CD14-positive monocyte (primary cell): ENCODE results near the gene OR8S1. TPM values are rescaled to one million over a fixed set of nuclear protein-coding genes. Genes with fewer than 3 reads are reported as not detected.
A peak's percentile ranks its signal among the peaks of the same experiment; 100 is the strongest.
"Not testable (repeated sequence)": the region's sequence is repeated elsewhere in the genome, so short reads cannot be mapped to it uniquely, and the experiment has no call there.

Experiments used
- DNase-seq, 3 donors: peaks; one replicate each; pipeline ENCODE4 v3.0.0-alpha.2; 2011 to 2022
- H2AFZ ChIP-seq: 2 replicates; pipeline ENCODE4 v1.6.0; 2012; ENCODE audit warnings: mild to moderate bottlenecking, low read depth, low read length, inconsistent platforms; ENCODE audit not compliant: insufficient read depth, poor library complexity, severe bottlenecking
- H3K27ac ChIP-seq, 2 donors: 1 replicate in 1 of 2; 2 replicates in 1 of 2; pipeline ENCODE4 v1.5.1; 2012 to 2013; ENCODE audit warnings: low read length in 2 of 2, control low read depth in 1 of 2, inconsistent platforms in 1 of 2, low read depth in 1 of 2, mild to moderate bottlenecking in 1 of 2
- H3K27me3 ChIP-seq, 2 donors: one replicate each; pipeline versions ENCODE4 v1.6.0 to v1.6.1; 2011 to 2013; ENCODE audit warnings: low read length in 2 of 2; ENCODE audit not compliant: control insufficient read depth in 2 of 2, insufficient read depth in 2 of 2
- H3K36me3 ChIP-seq, 2 donors: replicated peaks in 1 of 2; 1 replicate in 1 of 2; 2 replicates in 1 of 2; pipeline versions ENCODE4 v1.5.1 to v1.6.1; 2012 to 2013; ENCODE audit warnings: low read length in 2 of 2, control low read depth in 1 of 2, inconsistent platforms in 1 of 2, mild to moderate bottlenecking in 1 of 2; ENCODE audit not compliant: insufficient read depth in 2 of 2, control insufficient read depth in 1 of 2
- H3K4me1 ChIP-seq, 2 donors: 1 replicate in 1 of 2; 2 replicates in 1 of 2; pipeline versions ENCODE4 v1.5.1 to v1.6.1; 2012 to 2013; ENCODE audit warnings: low read length in 2 of 2, control low read depth in 1 of 2, inconsistent platforms in 1 of 2, mild to moderate bottlenecking in 1 of 2, moderate library complexity in 1 of 2; ENCODE audit not compliant: insufficient read depth in 2 of 2, control insufficient read depth in 1 of 2
- H3K4me2 ChIP-seq: replicated peaks from 2 replicates; pipeline ENCODE3; 2012; ENCODE audit warnings: low read length, moderate library complexity, mild to moderate bottlenecking; ENCODE audit not compliant: poor library complexity, severe bottlenecking; ENCODE audit errors: extremely low read depth
- H3K4me3 ChIP-seq, 3 experiments: fragments of 200-600 bp in 1 of 3; sonication (generic) in 1 of 3; replicated peaks in 1 of 3; 1 replicate in 2 of 3; 2 replicates in 1 of 3; pipeline ENCODE4 v1.5.1; 2011 to 2013; ENCODE audit warnings: low read length in 3 of 3, mild to moderate bottlenecking in 3 of 3, control low read depth in 2 of 3, low read depth in 2 of 3, inconsistent platforms in 1 of 3, moderate library complexity in 1 of 3
- H3K79me2 ChIP-seq: 2 replicates; pipeline ENCODE4 v1.6.0; 2012; ENCODE audit warnings: mild to moderate bottlenecking, control low read depth, inconsistent platforms, low read length, moderate library complexity; ENCODE audit not compliant: insufficient read depth
- H3K9ac ChIP-seq: 2 replicates; pipeline ENCODE4 v1.6.0; 2017; ENCODE audit warnings: low read length, mild to moderate bottlenecking; ENCODE audit not compliant: insufficient read depth, poor library complexity, severe bottlenecking
- H3K9me3 ChIP-seq, 2 donors: replicated peaks in 1 of 2; 1 replicate in 1 of 2; 2 replicates in 1 of 2; pipeline versions ENCODE4 v1.5.1 to v1.6.1; 2012 to 2013; ENCODE audit warnings: low read length in 2 of 2, control low read depth in 1 of 2; ENCODE audit not compliant: control insufficient read depth in 1 of 2, insufficient read depth in 1 of 2
- H4K20me1 ChIP-seq: 2 replicates; pipeline ENCODE4 v1.6.0; 2012; ENCODE audit warnings: mild to moderate bottlenecking, low read length, control low read depth, moderate library complexity; ENCODE audit not compliant: insufficient read depth
- H3K27ac Mint-ChIP-seq, 7 donors: one replicate each; pipeline ENCODE4 v1.8.0; 2020; ENCODE audit warnings: mild to moderate bottlenecking in 7 of 7, mixed read lengths in 7 of 7, moderate library complexity in 6 of 7, inconsistent platforms in 2 of 7
- H3K27me3 Mint-ChIP-seq, 3 donors: one replicate each; pipeline ENCODE4 v1.8.0; 2021 to 2022; ENCODE audit warnings: low read depth in 3 of 3, mild to moderate bottlenecking in 3 of 3, mixed read lengths in 3 of 3, moderate library complexity in 3 of 3, inconsistent platforms in 1 of 3
- H3K36me3 Mint-ChIP-seq, 2 donors: one replicate each; pipeline ENCODE4 v1.8.0; 2020; ENCODE audit warnings: mixed read lengths in 2 of 2, inconsistent platforms in 1 of 2, mild to moderate bottlenecking in 1 of 2
- H3K4me1 Mint-ChIP-seq: one replicate; pipeline ENCODE4 v1.8.0; 2020; ENCODE audit warnings: mild to moderate bottlenecking, mixed read lengths
- H3K4me3 Mint-ChIP-seq, 2 donors: one replicate each; pipeline ENCODE4 v1.8.0; 2020; ENCODE audit warnings: mild to moderate bottlenecking in 2 of 2, mixed read lengths in 2 of 2, moderate library complexity in 1 of 2
- H3K9me3 Mint-ChIP-seq, 7 donors: one replicate each; pipeline ENCODE4 v1.8.0; 2020 to 2022; ENCODE audit warnings: mixed read lengths in 7 of 7, mild to moderate bottlenecking in 6 of 7, moderate library complexity in 6 of 7, inconsistent platforms in 2 of 7
- WGBS: methylation state at CpG from one replicate; pipeline ENCODE4 v1.1.5; 2013; ENCODE audit warnings: missing lambda C conversion rate; ENCODE audit not compliant: insufficient coverage; 5-methylcytosine and 5-hydroxymethylcytosine counted together
- intact Hi-C, 2 donors: fragments of 100-400 bp; cut with micrococcal nuclease; formaldehyde crosslinking; loops; one replicate each; pipeline versions ENCODE4 v1.15.0 to v1.15.1; 2023
- polyA plus RNA-seq, 3 donors: library from polyadenylated mRNA; depleted of rRNA in 1 of 3; unstranded in 2 of 3; stranded (reverse) in 1 of 3; fragments of 300-500 nt in 2 of 3; fragments of >200 nt in 1 of 3; fragmentation: Illumina TruSeq in 2 of 3; gene quantifications; 1 replicate in 2 of 3; 2 replicates in 1 of 3; pipeline ENCODE4 v1.2.3, GENCODE V29; 2012 to 2021
- TF ChIP-seq, protein P1 (sequence below): fragments of 200-600 bp; IDR thresholded peaks from one replicate; pipeline ENCODE4 v1.8.0; 2022; ENCODE audit warnings: antibody characterized with exemption, mild to moderate bottlenecking

The OR8S1 gene
- polyA plus RNA-seq, 3 donors = not detected

DNA sequence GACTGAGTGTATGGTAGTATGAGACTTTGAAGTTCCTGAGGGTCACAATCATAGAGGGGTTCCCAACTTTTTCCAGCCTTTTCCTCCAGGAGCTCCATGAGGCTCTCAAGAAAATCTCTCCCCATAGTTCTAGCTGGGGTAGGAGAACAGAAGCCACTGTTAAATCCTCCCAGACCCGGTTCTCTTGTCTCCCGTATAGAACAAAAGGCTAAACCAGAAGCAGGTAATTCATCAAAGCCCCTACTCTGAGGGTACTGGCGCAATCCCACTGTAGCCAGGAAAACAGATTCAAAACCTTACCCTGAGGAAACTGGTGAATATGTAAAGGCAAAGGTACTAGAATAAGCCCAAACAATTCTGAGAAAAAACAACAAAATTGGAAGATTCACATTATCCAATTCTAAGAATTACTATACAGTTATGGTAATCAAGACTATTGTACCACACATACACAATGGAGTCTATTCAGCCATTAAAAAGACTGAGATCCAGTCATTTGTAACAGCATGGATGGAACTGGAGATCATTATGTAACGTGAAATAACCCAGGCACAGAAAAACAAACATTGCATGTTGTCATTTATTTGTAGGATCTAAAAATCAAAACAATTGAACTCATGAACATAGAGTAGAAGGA, 20.5 kb downstream of the OR8S1 start:
- no peak overlapping the region for H3K4me3 ChIP-seq
- Mint-ChIP-seq H3K27me3 (peaks cover 6 to 21% (median 11%) of the 10 kb centered on the region in 3 donors), H3K4me1 (no peaks in the 10 kb centered on the region), H3K36me3 (no peaks in the 10 kb centered on the region), H3K27ac (no peak overlapping the region), H3K9me3 (peaks cover 0 to 9% (median 4%) of the 10 kb centered on the region in 7 donors), H3K4me3 (no peak overlapping the region)
- H3K27ac ChIP-seq = no peak overlapping the region
- no peaks in the 10 kb centered on the region for H3K4me1 ChIP-seq
- no peak for DNase-seq
- H2AFZ ChIP-seq = no peak overlapping the region
- no peaks in the 10 kb centered on the region for H4K20me1 ChIP-seq
- H3K9me3 ChIP-seq = no peaks in the 10 kb centered on the region
- TF ChIP-seq, protein P1, sequence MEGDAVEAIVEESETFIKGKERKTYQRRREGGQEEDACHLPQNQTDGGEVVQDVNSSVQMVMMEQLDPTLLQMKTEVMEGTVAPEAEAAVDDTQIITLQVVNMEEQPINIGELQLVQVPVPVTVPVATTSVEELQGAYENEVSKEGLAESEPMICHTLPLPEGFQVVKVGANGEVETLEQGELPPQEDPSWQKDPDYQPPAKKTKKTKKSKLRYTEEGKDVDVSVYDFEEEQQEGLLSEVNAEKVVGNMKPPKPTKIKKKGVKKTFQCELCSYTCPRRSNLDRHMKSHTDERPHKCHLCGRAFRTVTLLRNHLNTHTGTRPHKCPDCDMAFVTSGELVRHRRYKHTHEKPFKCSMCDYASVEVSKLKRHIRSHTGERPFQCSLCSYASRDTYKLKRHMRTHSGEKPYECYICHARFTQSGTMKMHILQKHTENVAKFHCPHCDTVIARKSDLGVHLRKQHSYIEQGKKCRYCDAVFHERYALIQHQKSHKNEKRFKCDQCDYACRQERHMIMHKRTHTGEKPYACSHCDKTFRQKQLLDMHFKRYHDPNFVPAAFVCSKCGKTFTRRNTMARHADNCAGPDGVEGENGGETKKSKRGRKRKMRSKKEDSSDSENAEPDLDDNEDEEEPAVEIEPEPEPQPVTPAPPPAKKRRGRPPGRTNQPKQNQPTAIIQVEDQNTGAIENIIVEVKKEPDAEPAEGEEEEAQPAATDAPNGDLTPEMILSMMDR = no peak
- no peaks in the 10 kb centered on the region for H3K36me3 ChIP-seq
- no peaks in the 10 kb centered on the region for H3K27me3 ChIP-seq
- H3K79me2 ChIP-seq = no peaks in the 10 kb centered on the region
- H3K9ac ChIP-seq = no peak overlapping the region
- intact Hi-C loops = no loop called here
- WGBS = no CpG with 5 or more reads among the region's 4 CpGs
- H3K4me2 ChIP-seq = no peak overlapping the region

- H3K9me3 ChIP-seq, H3K4me1 ChIP-seq, H3K36me3 ChIP-seq, H3K4me2 ChIP-seq, H3K79me2 ChIP-seq, H3K9ac ChIP-seq, H3K27ac ChIP-seq, H3K27ac Mint-ChIP-seq, H4K20me1 ChIP-seq, H2AFZ ChIP-seq, H3K4me3 ChIP-seq, H3K4me3 Mint-ChIP-seq, H3K27me3 ChIP-seq, H3K4me1 Mint-ChIP-seq, DNase-seq, intact Hi-C loops, H3K36me3 Mint-ChIP-seq: not testable (repeated sequence)
- no CpG with 5 or more reads among the region's 3 CpGs for WGBS
- peaks cover 8 to 26% (median 11%) of the 10 kb centered on the region in 3 donors for H3K27me3 Mint-ChIP-seq
- peaks cover 4 to 17% (median 9%) of the 10 kb centered on the region in 7 donors for H3K9me3 Mint-ChIP-seq
These were observed 21.6 kb downstream of the OR8S1 start for GRCh38 chr12:48547012-48547411.

- H3K4me2 ChIP-seq, H3K4me3 ChIP-seq, H2AFZ ChIP-seq, H3K27ac ChIP-seq, H3K4me3 Mint-ChIP-seq, H3K27ac Mint-ChIP-seq, H3K27me3 ChIP-seq, intact Hi-C loops, H3K4me1 ChIP-seq, DNase-seq, H3K9ac ChIP-seq, H3K36me3 ChIP-seq, H3K9me3 ChIP-seq, H4K20me1 ChIP-seq, H3K79me2 ChIP-seq, H3K4me1 Mint-ChIP-seq, H3K27me3 Mint-ChIP-seq, H3K36me3 Mint-ChIP-seq: not testable (repeated sequence)
- WGBS = 100% methylated on average over 2 of the region's 13 CpGs
- peaks cover 5 to 17% (median 12%) of the 10 kb centered on the region in 7 donors for H3K9me3 Mint-ChIP-seq
These were observed 26.2 kb downstream of the OR8S1 start for GRCh38 chr12:48551636-48552035.

DNA sequence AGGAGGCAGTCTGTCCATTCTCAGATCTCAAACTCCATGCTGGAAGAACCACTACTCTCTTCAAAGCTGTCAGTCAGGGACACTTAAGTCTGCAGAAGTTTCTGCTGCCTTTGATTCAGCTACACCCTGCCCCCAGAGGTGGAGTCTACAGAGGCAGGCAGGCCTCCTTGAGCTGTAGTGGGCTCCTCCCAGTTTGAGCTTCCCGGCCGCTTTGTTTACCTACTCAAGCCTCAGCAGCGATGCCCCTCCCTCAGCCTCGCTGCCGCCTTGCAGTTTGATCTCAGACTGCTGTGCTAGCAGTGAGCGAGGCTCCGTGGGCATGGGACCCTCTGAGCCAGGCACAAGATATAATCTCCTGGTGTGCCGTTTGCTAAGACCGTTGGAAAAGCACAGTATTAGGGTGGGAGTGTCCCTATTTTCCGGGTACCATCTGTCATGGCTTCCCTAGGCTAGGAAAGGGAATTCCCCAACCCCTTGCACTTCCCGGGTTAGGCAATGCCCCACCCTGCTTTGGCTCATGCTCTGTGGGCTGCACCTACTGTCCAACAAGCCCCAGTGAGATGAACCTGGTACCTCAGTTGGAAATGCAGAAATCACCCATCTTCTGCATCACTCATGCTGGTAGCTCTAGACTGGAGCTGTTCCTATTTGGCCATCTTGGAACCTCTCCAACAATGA, 28.4 kb downstream of the OR8S1 start:
- H3K9ac ChIP-seq, H4K20me1 ChIP-seq, H3K27me3 ChIP-seq, H3K4me1 ChIP-seq, H3K27me3 Mint-ChIP-seq, H3K4me3 ChIP-seq, H3K4me2 ChIP-seq, H3K27ac ChIP-seq, H2AFZ ChIP-seq, H3K9me3 ChIP-seq, DNase-seq, H3K4me3 Mint-ChIP-seq, H3K36me3 ChIP-seq, intact Hi-C loops, H3K4me1 Mint-ChIP-seq, H3K36me3 Mint-ChIP-seq, H3K79me2 ChIP-seq: not testable (repeated sequence)
- Mint-ChIP-seq H3K27ac (peak overlapping the region in 1 of 7 donors; percentile 43), H3K9me3 (peaks cover 3 to 12% (median 10%) of the 10 kb centered on the region in 7 donors)
- WGBS = 97% methylated on average over 10 of the region's 11 CpGs
